ENCODE measurements around the gene ITGAD. TPM values are rescaled to one million over a fixed set of nuclear protein-coding genes. Genes with fewer than 3 reads are reported as not detected.

Gene ITGAD
- total RNA-seq, 3 donors from 2014 or later (not counting 1 experiment from before 2014, with no cell fraction given), result 1.0 to 2.9 (median 2.2) TPM

DNA sequence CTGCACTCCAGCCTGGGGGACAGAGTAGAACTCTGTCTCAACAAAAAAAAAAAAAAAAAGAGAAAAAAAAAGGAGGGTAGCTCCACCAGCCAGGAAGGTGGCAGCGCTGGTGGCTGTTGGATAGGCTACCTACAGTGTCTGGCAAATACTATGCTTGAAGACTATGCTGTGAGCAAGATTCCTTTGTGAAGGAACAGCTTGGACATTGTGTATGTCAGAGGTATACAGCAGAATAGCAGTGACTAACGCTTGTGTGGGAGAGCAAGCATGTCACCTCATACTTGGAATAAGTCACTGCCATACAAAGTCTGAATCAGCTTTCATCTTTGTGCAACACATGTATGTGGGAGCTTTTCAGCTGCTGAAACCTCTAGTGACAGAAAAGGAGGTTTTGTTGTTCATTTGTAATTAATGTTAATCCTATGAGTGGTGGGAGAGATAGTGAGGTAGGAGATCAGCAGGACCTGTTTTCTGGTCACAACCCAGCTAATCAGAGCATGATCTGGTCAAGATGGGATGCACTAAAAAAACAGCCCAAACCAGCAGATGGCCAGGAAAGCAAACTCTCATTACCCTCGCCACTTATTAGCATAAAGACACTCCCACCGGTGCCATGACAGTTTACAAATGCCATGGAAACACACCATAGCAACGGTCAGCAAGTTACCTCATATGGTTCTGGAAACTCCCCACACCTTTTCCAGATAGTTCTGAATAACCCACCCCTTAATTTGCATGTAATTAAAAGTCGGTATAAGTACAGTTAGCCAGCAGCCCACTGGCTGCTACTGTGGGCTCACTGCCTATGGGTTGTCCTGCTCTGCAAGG lies 6.8 kb upstream of the ITGAD start:
- Mint-ChIP-seq H3K9me3 (no peaks in the 10 kb centered on the region), H3K36me3 (no peaks in the 10 kb centered on the region), H3K4me1 (peaks cover 24 to 29% of the 10 kb centered on the region in 2 donors), H3K27ac (peak overlapping the region in 1 of 2 donors; percentile 66), H3K4me3 (no peak overlapping the region), H3K27me3 (ENCODE audit: low read depth in 2 of 2) (peaks cover 0 to 10% of the 10 kb centered on the region in 2 donors)
- Histone ChIP-seq H3K4me3 (ENCODE audit: low read length) (no peak overlapping the region), H3K27me3 (ENCODE audit: control insufficient read depth, insufficient read depth, low read length) (no peaks in the 10 kb centered on the region), H3K27ac (ENCODE audit: low read length) (no peak overlapping the region), H3K36me3 (ENCODE audit: control insufficient read depth, insufficient read depth, low read length) (peaks cover 4% of the 10 kb centered on the region), H3K4me1 (ENCODE audit: control insufficient read depth, insufficient read depth, low read length) (peaks cover 25% of the 10 kb centered on the region), H3K9me3 (ENCODE audit: control insufficient read depth, insufficient read depth, low read length) (no peaks in the 10 kb centered on the region)
- ATAC-seq, result peak; percentile 65 to 86 (median 79)
- TF ChIP-seq, protein P1, sequence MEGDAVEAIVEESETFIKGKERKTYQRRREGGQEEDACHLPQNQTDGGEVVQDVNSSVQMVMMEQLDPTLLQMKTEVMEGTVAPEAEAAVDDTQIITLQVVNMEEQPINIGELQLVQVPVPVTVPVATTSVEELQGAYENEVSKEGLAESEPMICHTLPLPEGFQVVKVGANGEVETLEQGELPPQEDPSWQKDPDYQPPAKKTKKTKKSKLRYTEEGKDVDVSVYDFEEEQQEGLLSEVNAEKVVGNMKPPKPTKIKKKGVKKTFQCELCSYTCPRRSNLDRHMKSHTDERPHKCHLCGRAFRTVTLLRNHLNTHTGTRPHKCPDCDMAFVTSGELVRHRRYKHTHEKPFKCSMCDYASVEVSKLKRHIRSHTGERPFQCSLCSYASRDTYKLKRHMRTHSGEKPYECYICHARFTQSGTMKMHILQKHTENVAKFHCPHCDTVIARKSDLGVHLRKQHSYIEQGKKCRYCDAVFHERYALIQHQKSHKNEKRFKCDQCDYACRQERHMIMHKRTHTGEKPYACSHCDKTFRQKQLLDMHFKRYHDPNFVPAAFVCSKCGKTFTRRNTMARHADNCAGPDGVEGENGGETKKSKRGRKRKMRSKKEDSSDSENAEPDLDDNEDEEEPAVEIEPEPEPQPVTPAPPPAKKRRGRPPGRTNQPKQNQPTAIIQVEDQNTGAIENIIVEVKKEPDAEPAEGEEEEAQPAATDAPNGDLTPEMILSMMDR (IDR thresholded peaks at IDR 0.05), result no peak
- intact Hi-C loops (cut with micrococcal nuclease), result loop anchor here (5.0 kb wide), 2 partner anchors 34 to 56 kb away; partner anchors contain the start of gene ZNF843
- WGBS (ENCODE audit: insufficient coverage), result 57% methylated on average over 6 of the region's 6 CpGs
- peak in 1 of 2 donors; percentile 62 for DNase-seq

DNA sequence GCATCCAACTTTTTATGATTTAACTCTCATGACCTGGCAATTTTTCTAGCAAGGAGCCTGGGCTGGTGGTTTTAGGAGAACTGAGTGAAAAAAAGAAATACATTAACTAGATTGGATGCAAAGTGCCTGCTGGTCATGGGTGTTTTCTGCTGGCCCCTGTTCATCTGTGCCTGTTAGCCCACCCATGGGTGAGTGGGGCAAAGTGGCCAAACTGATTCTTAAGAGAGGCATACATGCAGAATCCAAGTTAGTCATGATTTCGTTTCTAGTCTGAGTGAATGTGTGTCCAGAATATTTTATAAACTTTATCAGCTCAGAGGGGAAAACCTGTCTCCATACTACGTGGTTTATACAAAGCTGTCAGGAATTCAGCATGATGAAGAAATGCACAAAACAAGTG lies 4.6 kb upstream of the ITGAD start:
- no peaks in the 10 kb centered on the region for H3K9me3 Mint-ChIP-seq
- peaks cover 22 to 23% of the 10 kb centered on the region in 2 donors for H3K4me1 Mint-ChIP-seq

DNA sequence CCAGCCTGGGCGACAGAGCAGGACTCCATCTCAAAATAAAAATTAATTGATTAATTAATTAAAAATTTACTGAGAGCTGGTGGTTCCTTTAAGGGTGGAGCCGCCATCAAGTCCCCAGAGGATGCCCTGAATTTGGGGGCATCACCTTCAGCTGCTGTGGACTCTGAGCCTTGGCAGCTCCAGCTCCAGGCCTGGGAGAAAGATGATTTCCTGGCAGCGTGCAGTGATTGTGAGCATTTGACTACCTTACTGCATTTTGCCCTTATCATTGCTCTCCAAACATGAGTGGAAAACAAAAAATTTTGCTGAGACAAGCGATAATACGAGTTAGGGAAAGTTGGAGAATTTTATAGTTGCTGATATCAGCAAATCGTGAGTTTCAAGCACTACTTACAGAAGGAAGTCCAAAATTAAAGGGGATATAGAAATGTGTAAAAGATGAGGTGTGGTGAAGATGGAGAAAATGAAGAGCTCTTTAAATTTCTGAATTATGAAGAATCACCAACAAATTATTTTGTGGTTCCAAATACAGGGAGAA lies 2.6 kb upstream of the ITGAD start:
- no peak overlapping the region for H3K27ac Mint-ChIP-seq
- peaks cover 24 to 28% of the 10 kb centered on the region in 2 donors for H3K4me1 Mint-ChIP-seq
- Histone ChIP-seq H3K9me3 (ENCODE audit: control insufficient read depth, insufficient read depth, low read length) (no peaks in the 10 kb centered on the region), H3K4me1 (ENCODE audit: control insufficient read depth, insufficient read depth, low read length) (peaks cover 19% of the 10 kb centered on the region), H3K36me3 (ENCODE audit: control insufficient read depth, insufficient read depth, low read length) (no peaks in the 10 kb centered on the region), H3K27ac (ENCODE audit: low read length) (no peak overlapping the region), H3K27me3 (ENCODE audit: control insufficient read depth, insufficient read depth, low read length) (no peaks in the 10 kb centered on the region), H3K4me3 (ENCODE audit: low read length) (no peak overlapping the region)
- H3K36me3 Mint-ChIP-seq, result no peaks in the 10 kb centered on the region
- intact Hi-C loops (cut with micrococcal nuclease), result no loop called here
- H3K27me3 Mint-ChIP-seq (ENCODE audit: low read depth in 2 of 2), result peaks cover 0 to 8% of the 10 kb centered on the region in 2 donors
- WGBS (ENCODE audit: insufficient coverage), result 93% methylated on average over 6 of the region's 6 CpGs
- DNase-seq (no peak), ATAC-seq (no peak)
- TF ChIP-seq, protein P1 (IDR thresholded peaks at IDR 0.05), result no peak
- H3K9me3 Mint-ChIP-seq, result no peaks in the 10 kb centered on the region
- H3K4me3 Mint-ChIP-seq, result no peak overlapping the region

More for the DNA sequence above, 4.6 kb upstream of the ITGAD start:
- Mint-ChIP-seq H3K27me3 (ENCODE audit: low read depth in 2 of 2) (peaks cover 0 to 6% of the 10 kb centered on the region in 2 donors), H3K27ac (no peak overlapping the region), H3K36me3 (no peaks in the 10 kb centered on the region), H3K4me3 (no peak overlapping the region)
- Histone ChIP-seq H3K27ac (ENCODE audit: low read length) (no peak overlapping the region), H3K4me3 (ENCODE audit: low read length) (no peak overlapping the region), H3K9me3 (ENCODE audit: control insufficient read depth, insufficient read depth, low read length) (no peaks in the 10 kb centered on the region), H3K36me3 (ENCODE audit: control insufficient read depth, insufficient read depth, low read length) (no peaks in the 10 kb centered on the region), H3K27me3 (ENCODE audit: control insufficient read depth, insufficient read depth, low read length) (no peaks in the 10 kb centered on the region), H3K4me1 (ENCODE audit: control insufficient read depth, insufficient read depth, low read length) (peaks cover 16% of the 10 kb centered on the region)
- TF ChIP-seq, protein P1 (IDR thresholded peaks at IDR 0.05), result no peak
- intact Hi-C loops (cut with micrococcal nuclease), result loop anchor here (5.0 kb wide), 2 partner anchors 36 to 54 kb away; partner anchors contain the start of gene ZNF843
- 86% methylated on average over 2 of the region's 2 CpGs for WGBS (ENCODE audit: insufficient coverage)
- no peak for DNase-seq
- no peak for ATAC-seq
